Stimulated activated CD4-positive, alpha-beta T cell treated with anti-CD3 and anti-CD28 coated beads, TNF-alpha, amount 100 ng/mL, for 4 hours (primary cell): ENCODE results near the gene FEV.

Experiments used
- DNase-seq, 3 experiments: peaks; one replicate each; pipeline ENCODE4 v3.0.0-alpha.2; 2020; ENCODE audit warnings: low read depth in 3 of 3

The FEV gene

GRCh38 chr2:219017201-219017931, 32.4 kb upstream of the FEV start:
- DNase-seq = no peak

GRCh38 chr2:219016721-219017120, 31.7 kb upstream of the FEV start:
- DNase-seq = no peak

GRCh38 chr2:219010873-219011272, 25.9 kb upstream of the FEV start:
- DNase-seq = no peak

GRCh38 chr2:219010162-219010756, 25.3 kb upstream of the FEV start:
- no peak for DNase-seq

GRCh38 chr2:219009294-219009693, 24.3 kb upstream of the FEV start:
- no peak for DNase-seq

GRCh38 chr2:219003979-219004378, 19.0 kb upstream of the FEV start:
- DNase-seq = no peak

- DNase-seq = no peak
Observed at GRCh38 chr2:219003267-219003634, 18.3 kb upstream of the FEV start.

GRCh38 chr2:219002395-219003266, 17.6 kb upstream of the FEV start:
- DNase-seq = no peak

- peak in 2 of 3 experiments; percentile 48 to 63 for DNase-seq
Observed at GRCh38 chr2:219001577-219002394, 16.8 kb upstream of the FEV start.

GRCh38 chr2:219001100-219001576, 16.2 kb upstream of the FEV start:
- DNase-seq = no peak

- no peak for DNase-seq
Observed at GRCh38 chr2:219000569-219000960, 15.6 kb upstream of the FEV start.

GRCh38 chr2:218999881-219000568, 15.0 kb upstream of the FEV start:
- DNase-seq = no peak

- DNase-seq = no peak
Observed at GRCh38 chr2:218999021-218999880, 14.3 kb upstream of the FEV start.

- DNase-seq = no peak
Observed at GRCh38 chr2:218998414-218999002, 13.5 kb upstream of the FEV start.

- DNase-seq = no peak
Observed at GRCh38 chr2:218997731-218998130, 12.7 kb upstream of the FEV start.

GRCh38 chr2:218996937-218997336, 12.0 kb upstream of the FEV start:
- DNase-seq = no peak

- peak; percentile 55 to 71 (median 65) for DNase-seq
Observed at GRCh38 chr2:218995972-218996711, 11.2 kb upstream of the FEV start.

- DNase-seq = no peak
Observed at GRCh38 chr2:218995561-218995960, 10.6 kb upstream of the FEV start.
